ENCODE data around the gene PTPRE. TPM values are rescaled to one million over a fixed set of nuclear protein-coding genes. Genes with fewer than 3 reads are reported as not detected.

Gene PTPRE
- total and polyA plus RNA-seq, 2 of the 4 experiments (the other 2 are of a cell fraction): 0.34 to 0.54 TPM

- Histone ChIP-seq H2AK9ac (replicated peaks; ENCODE audit: low read depth, low read length, poor library complexity) (no peak overlapping the region), H3K56ac (ENCODE audit: extremely low read depth, insufficient read depth, low read length) (no peak overlapping the region), H3K4me2 (ENCODE audit: low read depth, low read length) (no peak overlapping the region), H3K9me3 (ENCODE audit: control insufficient read depth, insufficient read depth, low read length) (no peaks in the 10 kb centered on the region), H2AFZ (replicated peaks; ENCODE audit: low read length, poor library complexity) (no peak overlapping the region), H3K14ac (replicated peaks; ENCODE audit: low read depth, low read length) (no peak overlapping the region), H3K27me3 (ENCODE audit: control insufficient read depth, insufficient read depth, low read length) (peaks cover 3% of the 10 kb centered on the region; the same call in 1 of the 2 replicates), H2BK15ac (ENCODE audit: low read depth, low read length) (no peak overlapping the region), H2BK120ac (ENCODE audit: low read depth, low read length) (no peak overlapping the region), H4K20me1 (ENCODE audit: insufficient read depth, low read length) (no peaks in the 10 kb centered on the region), H3K4ac (ENCODE audit: low read depth, low read length) (no peak overlapping the region), H2AK5ac (ENCODE audit: low read depth, low read length) (no peak overlapping the region), H3K18ac (ENCODE audit: low read depth, low read length) (no peak overlapping the region), H4K5ac (ENCODE audit: low read depth, low read length) (no peak overlapping the region), H3K79me1 (ENCODE audit: low read depth in 1 of 2, low read length in 2 of 2) (no peaks in the 10 kb centered on the region), H3K23ac (ENCODE audit: low read depth, low read length) (no peak overlapping the region), H2BK5ac (ENCODE audit: low read depth, low read length, poor library complexity, severe bottlenecking) (no peak overlapping the region), H4K8ac (ENCODE audit: low read depth in 2 of 2, low read length in 2 of 2) (no peak overlapping the region), H3K9ac (ENCODE audit: low read depth, low read length) (no peak overlapping the region), H3K9me1 (ENCODE audit: insufficient read depth, low read length) (peaks cover 11% of the 10 kb centered on the region), H3K27ac (ENCODE audit: insufficient read depth, low read length) (no peak overlapping the region), H3K4me3 (ENCODE audit: insufficient read depth, low read depth, low read length) (no peak overlapping the region), H3K4me1 (ENCODE audit: control insufficient read depth, insufficient read depth, low read length) (peaks cover 4% of the 10 kb centered on the region; the same call in 1 of the 2 replicates), H3K36me3 (ENCODE audit: control insufficient read depth, insufficient read depth, low read length) (no peaks in the 10 kb centered on the region), H2BK20ac (ENCODE audit: low read depth, low read length) (no peak overlapping the region), H4K91ac (ENCODE audit: insufficient read depth, low read depth, low read length) (no peak overlapping the region)
- no TSS peak for BruUV-seq (replicated peaks)
- TF ChIP-seq BHLHE40 (IDR thresholded peaks at IDR 0.05; ENCODE audit: low read depth, low read length) (no peak), CTCF (conservative IDR thresholded peaks at IDR 0.05; ENCODE audit: low read depth, low read length) (no peak), RCOR1 (IDR thresholded peaks at IDR 0.05; ENCODE audit: insufficient replicate concordance, low read length) (no peak), CHD1 (IDR thresholded peaks at IDR 0.05; ENCODE audit: low read depth, low read length) (no peak), NFE2L2 (IDR thresholded peaks at IDR 0.05; ENCODE audit: low read depth, low read length) (no peak), MAFK (IDR thresholded peaks at IDR 0.05; ENCODE audit: low read depth, low read length) (no peak), MAZ (IDR thresholded peaks at IDR 0.05; ENCODE audit: borderline replicate concordance, low read depth, low read length) (no peak), FOS (IDR thresholded peaks at IDR 0.05; ENCODE audit: low read depth, low read length) (no peak), ELK1 (IDR thresholded peaks at IDR 0.05; ENCODE audit: borderline replicate concordance, low read depth, low read length) (no peak), RFX5 (IDR thresholded peaks at IDR 0.05; ENCODE audit: low read depth, low read length) (no peak), SMC3 (IDR thresholded peaks at IDR 0.05; ENCODE audit: low read depth, low read length) (no peak), MXI1 (IDR thresholded peaks at IDR 0.05; ENCODE audit: borderline replicate concordance, low read depth, low read length) (no peak), USF2 (IDR thresholded peaks at IDR 0.05; ENCODE audit: low read depth, low read length) (no peak), CEBPB (IDR thresholded peaks at IDR 0.05; ENCODE audit: low read depth, low read length) (no peak), POLR2A (IDR thresholded peaks at IDR 0.05; ENCODE audit: low read depth, low read length) (no peak), RAD21 (IDR thresholded peaks at IDR 0.05; ENCODE audit: low read length) (no peak)
- intact Hi-C loops (cut with micrococcal nuclease): loop anchor here (10.0 kb wide), 1 partner anchor 249 kb away; no protein-coding TSS in a partner anchor
- dilution Hi-C loops (cut with HindIII; ENCODE audit: low sequenced_read_pairs, unreplicated experiment): no loop called here
- ATAC-seq (ENCODE audit: low read depth) (no peak), DNase-seq (no peak)
- CTCF ChIA-PET: interaction anchor here (3.5 kb wide), 1 partner anchor 104 kb away, joined by 24 read pairs; no protein-coding TSS in a partner anchor
- POLR2A ChIA-PET (ENCODE audit: unreplicated experiment): no interaction called here
- in situ Hi-C loops (cut with MboI; ENCODE audit: low sequenced_read_pairs): no loop called here
- WGBS, 2 experiments (ENCODE audit: extremely low coverage in 2 of 2, insufficient read length in 1 of 2): 70% methylated on average over 6 of the region's 10 CpGs; no CpG with 5 or more reads in 1 of the 2 experiments
Measured at GRCh38 chr10:127905848-127906261, 1.0 kb upstream of the PTPRE start.
